OCI-LY7 (cell line): ENCODE data around the gene CATSPER3. TPM values are rescaled to one million over a fixed set of nuclear protein-coding genes. Genes with fewer than 3 reads are reported as not detected.
"Not testable (repeated sequence)": the region's sequence is repeated elsewhere in the genome, so short reads cannot be mapped to it uniquely, and the experiment has no call there.

Source experiments
- BruUV-seq: library from RNA; stranded (reverse); fragments of 400-500 nt; replicated peaks from 2 replicates; lab custom pipeline; 2021; lab: Mats Ljungman, UMichigan
- CTCF ChIA-PET: fragments of 300-600 bp; sonication (Branson Sonifier 250); formaldehyde crosslinking; loops from one replicate; lab custom pipeline; 2022; ENCODE audit warnings: antibody characterized with exemption; ENCODE audit not compliant: unreplicated experiment; lab: Charles Lee
- POLR2A ChIA-PET: fragments of 300-600 bp; sonication (Branson Sonifier 250); formaldehyde crosslinking; loops from one replicate; lab custom pipeline; 2022; ENCODE audit warnings: antibody characterized with exemption; lab: Charles Lee
- DNase-seq: peaks from one replicate; pipeline ENCODE4 v3.0.0-alpha.2; 2015; ENCODE audit warnings: low spot score
- H2AFZ ChIP-seq: fragments of 200-600 bp; sonication (generic), shearing (Covaris generic); 2 replicates; pipeline ENCODE4 v1.6.1; 2014; ENCODE audit warnings: mild to moderate bottlenecking, antibody characterized with exemption, low read length, moderate library complexity
- H3K27ac ChIP-seq: fragments of 200-600 bp; sonication (generic); 2 replicates; pipeline ENCODE4 v1.5.1; 2014; ENCODE audit warnings: mixed run types, low read depth, mild to moderate bottlenecking, moderate library complexity, low read length, inconsistent platforms; ENCODE audit not compliant: poor library complexity, severe bottlenecking
- H3K36me3 ChIP-seq: fragments of 200-600 bp; sonication (generic); 2 replicates; pipeline ENCODE4 v1.6.1; 2014; ENCODE audit warnings: mild to moderate bottlenecking, antibody characterized with exemption, low read length, moderate library complexity, mixed read lengths; ENCODE audit not compliant: insufficient read depth
- H3K4me1 ChIP-seq: fragments of 200-600 bp; sonication (generic); 2 replicates; pipeline ENCODE4 v1.5.1; 2014; ENCODE audit warnings: mild to moderate bottlenecking, low read length; ENCODE audit not compliant: insufficient read depth, poor library complexity, severe bottlenecking
- H3K4me2 ChIP-seq: fragments of 200-600 bp; sonication (generic); 2 replicates; pipeline ENCODE4 v1.6.1; 2014; ENCODE audit warnings: mild to moderate bottlenecking, low read length
- H3K4me3 ChIP-seq: fragments of 200-600 bp; sonication (generic); 2 replicates; pipeline ENCODE4 v1.5.1; 2014; ENCODE audit warnings: mild to moderate bottlenecking, low read depth, low read length; ENCODE audit not compliant: poor library complexity, severe bottlenecking
- H3K79me2 ChIP-seq: fragments of 200-600 bp; sonication (generic); 2 replicates; pipeline ENCODE4 v1.6.1; 2016; ENCODE audit warnings: low read depth, mild to moderate bottlenecking, low read length, moderate library complexity, mixed read lengths; ENCODE audit not compliant: insufficient read depth
- H3K9me2 ChIP-seq: fragments of 200-600 bp; sonication (generic); 2 replicates; pipeline ENCODE4 v1.6.1; 2016; ENCODE audit warnings: mild to moderate bottlenecking, low read length, mixed read lengths; ENCODE audit not compliant: insufficient read depth
- H3K9me3 ChIP-seq: fragments of 200-600 bp; sonication (generic); 2 replicates; pipeline ENCODE4 v1.6.1; 2014; ENCODE audit warnings: mild to moderate bottlenecking, mixed run types, low read length, mixed read lengths
- H4K20me1 ChIP-seq: fragments of 200-600 bp; sonication (generic); 2 replicates; pipeline ENCODE4 v1.6.1; 2014; ENCODE audit warnings: mild to moderate bottlenecking, antibody characterized with exemption, low read length, moderate library complexity, mixed read lengths; ENCODE audit not compliant: insufficient read depth
- EZH2phosphoT487 ChIP-seq: fragments of 200-600 bp; sonication (generic); IDR thresholded peaks from 2 replicates; pipeline ENCODE4 v1.6.1; 2018; ENCODE audit warnings: low read depth, borderline replicate concordance, mild to moderate bottlenecking, mixed run types, antibody characterized with exemption, low read length, moderate library complexity, mixed read lengths
- intact Hi-C: fragments of 100-400 bp; cut with micrococcal nuclease; formaldehyde crosslinking; loops from one replicate; pipeline ENCODE4 v1.10.0; 2022; ENCODE audit not compliant: unreplicated experiment
- total RNA-seq, 2 experiments: library from RNA; depleted of rRNA in 1 of 2; stranded (reverse); fragments of >200 nt in 1 of 2; shearing (Covaris generic) in 1 of 2; gene quantifications; 2 replicates each; pipeline ENCODE4 v1.2.3, GENCODE V29; 2014 to 2022
- TF ChIP-seq, protein P1 (sequence below): fragments of 200-600 bp; sonication (generic); conservative IDR thresholded peaks from 2 replicates; pipeline ENCODE4 v1.5.1; 2014; ENCODE audit warnings: mild to moderate bottlenecking, antibody characterized with exemption, low read length, moderate library complexity, mixed read lengths

The CATSPER3 gene
- total RNA-seq, 2 experiments from 2014 or later = 0.61 TPM; not detected in 1

DNA sequence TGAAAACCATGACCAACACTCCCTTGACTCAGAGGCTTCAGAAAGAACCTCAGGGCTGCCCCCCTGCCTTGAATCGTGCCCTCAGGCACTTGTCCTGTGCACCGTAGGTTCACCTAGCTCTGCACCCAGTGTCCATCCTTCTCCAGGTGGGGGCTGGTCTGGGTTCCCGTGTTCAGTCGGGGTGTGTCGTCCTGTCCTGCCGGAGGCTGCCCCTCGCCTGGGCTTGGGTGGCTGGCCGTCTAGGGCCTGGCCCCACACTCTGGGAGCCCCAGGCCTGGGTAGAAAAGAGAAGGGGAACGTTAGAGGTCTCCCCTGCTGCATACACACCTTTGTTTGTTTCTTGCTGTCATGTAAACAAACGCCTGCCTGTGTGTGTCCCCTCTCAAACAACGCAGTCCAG is 29.3 kb downstream of the CATSPER3 start:
- H2AFZ ChIP-seq = no peak overlapping the region

DNA sequence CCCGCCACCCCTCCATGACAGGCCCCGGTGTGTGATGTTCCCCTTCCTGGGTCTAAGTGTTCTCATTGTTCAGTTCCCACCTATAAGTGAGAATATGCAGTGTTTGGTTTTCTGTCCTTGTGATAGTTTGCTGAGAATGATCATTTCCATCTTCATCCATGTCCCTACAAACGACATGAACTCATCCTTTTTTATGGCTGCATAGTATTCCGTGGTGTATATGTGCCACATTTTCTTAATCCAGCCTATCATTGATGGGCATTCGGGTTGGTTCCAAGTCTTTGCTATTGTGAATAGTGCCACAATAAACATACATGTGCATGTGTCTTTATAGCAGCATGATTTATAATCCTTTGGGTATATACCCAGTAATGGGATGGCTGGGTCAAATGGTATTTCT is 30.4 kb downstream of the CATSPER3 start:
- H3K4me3 ChIP-seq, H4K20me1 ChIP-seq, H3K79me2 ChIP-seq, H3K4me2 ChIP-seq, H3K9me2 ChIP-seq, H3K4me1 ChIP-seq, POLR2A ChIA-PET, intact Hi-C loops, H3K36me3 ChIP-seq, DNase-seq, BruUV-seq, H3K27ac ChIP-seq, CTCF ChIA-PET, H2AFZ ChIP-seq, H3K9me3 ChIP-seq: not testable (repeated sequence)

More for the DNA sequence above, 29.3 kb downstream of the CATSPER3 start:
- H3K4me1 ChIP-seq = peaks cover 6% of the 10 kb centered on the region
- no peaks in the 10 kb centered on the region for H3K9me3 ChIP-seq
- no peaks in the 10 kb centered on the region for H3K79me2 ChIP-seq
- H3K4me3 ChIP-seq = no peak overlapping the region
- no peaks in the 10 kb centered on the region for H3K9me2 ChIP-seq
- no peaks in the 10 kb centered on the region for H4K20me1 ChIP-seq
- ChIA-PET CTCF (no interaction called here), POLR2A (interaction anchor here (1.4 kb wide), 1 partner anchor 9 kb away, joined by 4 read pairs; no protein-coding TSS in a partner anchor)
- no TSS peak for BruUV-seq
- DNase-seq = no peak
- H3K27ac ChIP-seq = no peak overlapping the region
- TF ChIP-seq, protein P1, sequence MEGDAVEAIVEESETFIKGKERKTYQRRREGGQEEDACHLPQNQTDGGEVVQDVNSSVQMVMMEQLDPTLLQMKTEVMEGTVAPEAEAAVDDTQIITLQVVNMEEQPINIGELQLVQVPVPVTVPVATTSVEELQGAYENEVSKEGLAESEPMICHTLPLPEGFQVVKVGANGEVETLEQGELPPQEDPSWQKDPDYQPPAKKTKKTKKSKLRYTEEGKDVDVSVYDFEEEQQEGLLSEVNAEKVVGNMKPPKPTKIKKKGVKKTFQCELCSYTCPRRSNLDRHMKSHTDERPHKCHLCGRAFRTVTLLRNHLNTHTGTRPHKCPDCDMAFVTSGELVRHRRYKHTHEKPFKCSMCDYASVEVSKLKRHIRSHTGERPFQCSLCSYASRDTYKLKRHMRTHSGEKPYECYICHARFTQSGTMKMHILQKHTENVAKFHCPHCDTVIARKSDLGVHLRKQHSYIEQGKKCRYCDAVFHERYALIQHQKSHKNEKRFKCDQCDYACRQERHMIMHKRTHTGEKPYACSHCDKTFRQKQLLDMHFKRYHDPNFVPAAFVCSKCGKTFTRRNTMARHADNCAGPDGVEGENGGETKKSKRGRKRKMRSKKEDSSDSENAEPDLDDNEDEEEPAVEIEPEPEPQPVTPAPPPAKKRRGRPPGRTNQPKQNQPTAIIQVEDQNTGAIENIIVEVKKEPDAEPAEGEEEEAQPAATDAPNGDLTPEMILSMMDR = no peak
- no peak for TF ChIP-seq EZH2phosphoT487
- intact Hi-C loops = no loop called here
- H3K36me3 ChIP-seq = no peaks in the 10 kb centered on the region
- no peak overlapping the region for H3K4me2 ChIP-seq

DNA sequence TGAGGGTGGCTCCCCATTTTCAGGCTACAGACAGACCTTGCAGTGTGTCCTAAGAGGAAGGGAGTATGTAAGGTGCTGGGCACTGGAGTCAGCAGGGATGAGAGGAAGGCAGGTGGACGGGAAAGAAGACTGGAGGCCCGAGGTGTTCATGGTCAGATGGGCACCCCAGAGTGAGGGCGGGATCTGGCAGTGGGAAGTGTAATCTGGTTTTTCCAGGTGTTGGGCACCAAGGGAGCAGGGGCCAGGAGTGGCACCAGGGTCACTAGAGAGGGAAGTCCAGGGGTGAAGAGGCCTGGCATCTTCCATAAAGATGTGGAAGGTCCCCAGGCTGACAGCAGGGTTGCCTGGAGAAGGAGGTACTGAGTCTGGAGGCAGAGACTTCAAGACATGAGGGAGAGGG is 36.7 kb downstream of the CATSPER3 start:
- POLR2A ChIA-PET = no interaction called here
- no peak overlapping the region for H3K4me2 ChIP-seq
- H3K4me1 ChIP-seq = no peaks in the 10 kb centered on the region
- H3K4me3 ChIP-seq = no peak overlapping the region
- TF ChIP-seq EZH2phosphoT487 = no peak
- TF ChIP-seq, protein P1 = no peak
- no peaks in the 10 kb centered on the region for H3K9me2 ChIP-seq
- no TSS peak for BruUV-seq
- no peaks in the 10 kb centered on the region for H3K79me2 ChIP-seq
- intact Hi-C loops = no loop called here
- CTCF ChIA-PET = no interaction called here
- H4K20me1 ChIP-seq = no peaks in the 10 kb centered on the region
- no peak overlapping the region for H3K27ac ChIP-seq
- DNase-seq = no peak
- no peak overlapping the region for H2AFZ ChIP-seq
- no peaks in the 10 kb centered on the region for H3K9me3 ChIP-seq
- H3K36me3 ChIP-seq = no peaks in the 10 kb centered on the region
